Measurements from ENCODE around the gene DNAH1.

GRCh38 chr3:52406231-52406661 lies 90.1 kb downstream of the DNAH1 start:
- no peak for TF ChIP-seq EZH2 (IDR thresholded peaks at IDR 0.05; ENCODE audit: insufficient read depth, poor library complexity, severe bottlenecking)
- TF ChIP-seq EZH2phosphoT487 (IDR thresholded peaks at IDR 0.05; ENCODE audit: insufficient read depth, low read depth), result no peak
